Left lung (tissue), 10 donors: ENCODE measurements around the gene ATP8A2. TPM values are rescaled to one million over a fixed set of nuclear protein-coding genes. Genes with fewer than 3 reads are reported as not detected.

Experiments used
- ATAC-seq: fragments of 200-7000 bp; cut with Tn5 transposase; one replicate; pipeline ENCODE4 v1.9.1; 2020; ENCODE audit warnings: moderate library complexity
- DNase-seq, 4 donors: peaks; one replicate each; pipeline ENCODE4 v3.0.0-alpha.2; 2013 to 2020
- H3K27ac ChIP-seq, 2 donors: fragments of 200-600 bp; sonication (generic) in 1 of 2; one replicate each; pipeline versions ENCODE4 v1.5.0 to v1.8.0; 2020 to 2021
- H3K27me3 ChIP-seq, 2 donors: fragments of 200-600 bp; sonication (generic) in 1 of 2; one replicate each; pipeline versions ENCODE4 v1.5.0 to v1.8.0; 2020 to 2021
- H3K36me3 ChIP-seq, 2 donors: fragments of 200-600 bp; sonication (generic) in 1 of 2; one replicate each; pipeline versions ENCODE4 v1.5.0 to v1.8.0; 2020 to 2021
- H3K4me1 ChIP-seq, 2 donors: fragments of 200-600 bp; one replicate each; pipeline ENCODE4 v1.8.0; 2021
- H3K4me3 ChIP-seq, 2 donors: fragments of 200-600 bp; sonication (generic) in 1 of 2; one replicate each; pipeline versions ENCODE4 v1.5.0 to v1.8.0; 2020 to 2021; ENCODE audit warnings: mild to moderate bottlenecking in 1 of 2
- H3K9me3 ChIP-seq, 2 donors: fragments of 200-600 bp; sonication (generic) in 1 of 2; one replicate each; pipeline versions ENCODE4 v1.5.0 to v1.8.0; 2020 to 2021
- CTCF ChIP-seq, 2 donors: fragments of 200-600 bp; sonication (generic) in 1 of 2; IDR thresholded peaks; one replicate each; pipeline versions ENCODE4 v1.5.0 to v1.8.0; 2021; ENCODE audit warnings: antibody characterized with exemption in 2 of 2
- intact Hi-C, 2 donors: fragments of 100-400 bp; cut with DNase I; formaldehyde crosslinking; loops; one replicate each; pipeline versions ENCODE4 v1.11.2 to v1.14.2; 2022
- polyA plus RNA-seq, 6 donors: library from polyadenylated mRNA; unstranded; fragments of 120-200 nt; gene quantifications; one replicate each; pipeline ENCODE4 v1.2.1, GENCODE V29; 2013; ENCODE audit not compliant: insufficient read length in 6 of 6
- total RNA-seq, 2 donors: library from RNA; stranded (reverse); fragmentation: NEBNext Ultra II Directional; extraction: Animal tissue kit (Norgen Biotek cat#: 25700); gene quantifications; one replicate each; pipeline ENCODE4 v1.2.1, GENCODE V29; 2021
- donor health status: DM: no; HTN: yes; CAD: no.
- donor health status: DM: no; HTN: no; CAD: no.

The ATP8A2 gene
- total and polyA plus RNA-seq, 8 donors, result 1.1 to 13.4 (median 9.6) TPM

DNA sequence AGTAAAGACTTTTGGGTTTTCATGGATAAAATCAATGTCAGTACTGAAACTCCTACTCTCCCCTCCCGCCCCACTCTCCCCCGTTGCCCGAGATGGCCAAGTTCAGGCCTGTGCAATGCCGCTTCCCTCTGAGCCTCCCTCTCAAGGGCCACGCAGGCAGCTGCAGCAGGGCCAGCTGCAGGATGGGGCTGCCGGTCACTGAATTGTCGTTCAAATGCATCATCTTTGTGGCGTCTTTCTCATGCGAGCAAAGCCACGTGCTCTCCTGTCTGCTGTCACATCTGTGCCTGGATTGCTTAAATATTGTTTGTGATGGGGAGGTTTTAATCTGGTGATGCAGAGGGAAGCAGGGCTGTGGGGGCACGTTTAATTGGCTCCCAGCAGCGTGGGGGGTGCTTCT, 653.4 kb downstream of the ATP8A2 start:
- Histone ChIP-seq H3K27ac (no peak overlapping the region), H3K4me3 (no peak overlapping the region), H3K27me3 (no peaks in the 10 kb centered on the region), H3K9me3 (no peaks in the 10 kb centered on the region), H3K4me1 (peaks cover 0 to 4% of the 10 kb centered on the region in 2 donors), H3K36me3 (no peaks in the 10 kb centered on the region)
- no peak for DNase-seq
- no peak for ATAC-seq
- intact Hi-C loops, result no loop called here
- TF ChIP-seq CTCF (IDR thresholded peaks at IDR 0.05), result no peak

DNA sequence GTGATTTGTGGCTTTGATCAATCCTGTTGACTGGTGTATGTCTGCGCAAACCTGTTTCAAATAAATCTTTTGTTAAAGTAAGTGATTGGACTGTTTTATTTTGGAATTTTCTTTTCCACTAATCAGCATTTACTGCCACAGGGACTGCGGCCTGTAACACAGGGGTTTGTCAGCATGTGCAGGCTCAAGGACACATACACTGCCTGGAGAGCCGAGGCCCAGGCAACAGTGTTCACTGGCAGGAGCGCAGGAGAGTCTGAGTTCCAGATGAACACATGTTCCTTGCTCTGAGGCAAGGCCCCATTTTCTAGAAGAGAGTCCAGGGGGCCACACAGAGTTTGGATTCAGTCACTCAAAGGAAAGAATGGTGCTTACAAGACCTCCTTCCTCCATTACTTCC, 654.0 kb downstream of the ATP8A2 start:
- Histone ChIP-seq H3K27me3 (no peaks in the 10 kb centered on the region), H3K4me3 (no peak overlapping the region), H3K36me3 (no peaks in the 10 kb centered on the region), H3K4me1 (peaks cover 0 to 4% of the 10 kb centered on the region in 2 donors), H3K27ac (no peak overlapping the region), H3K9me3 (no peaks in the 10 kb centered on the region)
- intact Hi-C loops, result no loop called here
- no peak for TF ChIP-seq CTCF (IDR thresholded peaks at IDR 0.05)
- no peak for DNase-seq
- no peak for ATAC-seq

DNA sequence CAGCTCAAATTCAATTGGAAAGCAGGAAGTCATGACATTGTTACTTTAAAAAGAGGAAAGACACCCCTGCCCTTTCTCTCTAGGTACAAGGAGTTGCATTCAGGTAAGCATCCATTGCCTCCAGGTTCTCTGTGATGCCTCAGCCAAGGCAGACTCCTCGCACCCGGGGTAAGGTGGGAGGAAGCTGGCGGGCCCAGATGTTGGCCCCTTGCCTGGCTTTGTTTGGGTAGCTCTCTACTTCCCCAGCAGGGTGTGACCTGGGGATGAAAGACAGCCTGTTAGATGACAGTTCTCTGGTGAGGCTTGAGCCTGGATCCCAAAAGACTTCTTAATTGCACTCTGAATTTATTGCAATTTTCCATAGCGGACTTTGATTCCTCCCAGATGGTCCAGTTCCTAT, 654.4 kb downstream of the ATP8A2 start:
- peaks cover 0 to 2% of the 10 kb centered on the region in 2 donors for H3K9me3 ChIP-seq
- intact Hi-C loops, result no loop called here
- no peak for DNase-seq

DNA sequence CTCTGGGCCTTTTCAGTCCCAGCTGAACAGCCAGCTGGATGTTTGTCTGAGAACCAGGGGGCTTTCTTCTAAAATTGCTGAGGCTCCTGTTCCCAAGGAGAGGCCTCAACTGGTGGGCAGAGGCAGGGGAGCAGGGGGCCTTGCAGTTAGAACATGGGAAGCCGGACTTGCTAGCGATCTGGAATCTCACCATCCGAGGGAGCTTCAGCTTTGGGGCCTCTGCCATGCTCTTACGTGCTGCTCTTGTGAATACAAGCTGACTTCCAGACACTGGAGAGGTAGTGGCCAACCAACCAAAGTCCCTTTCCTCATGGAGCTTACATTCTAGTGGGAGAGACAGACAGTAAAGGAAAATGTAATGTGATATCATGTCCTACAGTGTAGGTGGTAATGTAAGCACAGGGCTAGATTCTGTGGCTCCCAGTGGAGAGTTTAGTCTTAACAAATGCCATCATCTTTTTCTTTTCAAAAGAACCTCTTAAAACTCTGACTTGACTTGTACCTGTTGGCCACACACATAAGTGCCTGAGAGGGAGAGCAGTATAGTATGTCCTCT, 657.9 kb downstream of the ATP8A2 start:
- intact Hi-C loops, result no loop called here
- TF ChIP-seq CTCF (IDR thresholded peaks at IDR 0.05), result no peak
- H3K36me3 ChIP-seq, result no peaks in the 10 kb centered on the region
- peaks cover 0 to 8% of the 10 kb centered on the region in 2 donors for H3K9me3 ChIP-seq
- ATAC-seq (no peak), DNase-seq (no peak)
- no peaks in the 10 kb centered on the region for H3K4me1 ChIP-seq
- H3K4me3 ChIP-seq, result no peak overlapping the region
- H3K27ac ChIP-seq, result no peak overlapping the region
- no peaks in the 10 kb centered on the region for H3K27me3 ChIP-seq

More for the DNA sequence above, 654.4 kb downstream of the ATP8A2 start:
- TF ChIP-seq CTCF (IDR thresholded peaks at IDR 0.05), result no peak
- ATAC-seq, result no peak
- peaks cover 0 to 4% of the 10 kb centered on the region in 2 donors for H3K4me1 ChIP-seq
- no peak overlapping the region for H3K4me3 ChIP-seq
- no peaks in the 10 kb centered on the region for H3K27me3 ChIP-seq
- H3K36me3 ChIP-seq, result no peaks in the 10 kb centered on the region
- H3K27ac ChIP-seq, result no peak overlapping the region

DNA sequence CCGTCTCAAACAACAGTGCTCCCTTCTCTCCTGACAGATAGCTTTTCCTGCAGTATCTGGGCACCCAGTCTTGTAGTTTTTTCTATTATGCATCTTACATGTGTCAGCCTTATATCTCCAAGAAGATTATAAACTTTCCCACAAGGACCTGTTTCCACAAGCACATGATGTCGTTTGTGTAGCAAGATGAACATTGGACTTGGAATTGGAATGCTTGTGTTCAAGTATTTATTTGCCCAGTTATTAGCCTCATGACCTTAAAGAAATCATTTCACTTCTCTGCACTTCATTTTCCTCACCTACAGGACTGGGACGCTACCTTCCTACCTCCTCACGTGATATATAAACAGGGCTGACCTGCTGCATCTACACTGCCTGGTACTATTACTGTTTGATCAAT, 658.6 kb downstream of the ATP8A2 start:
- intact Hi-C loops, result no loop called here
- ATAC-seq (no peak), DNase-seq (no peak)
- H3K27ac ChIP-seq, result no peak overlapping the region
- H3K4me1 ChIP-seq, result no peaks in the 10 kb centered on the region
- no peaks in the 10 kb centered on the region for H3K36me3 ChIP-seq
- TF ChIP-seq CTCF (IDR thresholded peaks at IDR 0.05), result no peak
- H3K4me3 ChIP-seq, result no peak overlapping the region
- H3K27me3 ChIP-seq, result no peaks in the 10 kb centered on the region
- peaks cover 0 to 8% of the 10 kb centered on the region in 2 donors for H3K9me3 ChIP-seq
